Keratinocyte (primary cell): ENCODE results near the gene AK9. TPM values are rescaled to one million over a fixed set of nuclear protein-coding genes. Genes with fewer than 3 reads are reported as not detected.

ENCODE experiments used
- DNase-seq: peaks from one replicate; pipeline ENCODE4 v3.0.0-alpha.2; 2011; ENCODE audit warnings: low read depth, missing footprints, low spot score
- FAIRE-seq: peaks from 2 replicates; lab custom pipeline; 2011; peaks lifted over from hg19 to GRCh38; lab: Jason Lieb, UNC
- H2AFZ ChIP-seq: 2 replicates; pipeline ENCODE4 v1.6.0; 2012; ENCODE audit warnings: low read length, control low read depth, inconsistent platforms; ENCODE audit not compliant: control insufficient read depth
- H3K27ac ChIP-seq: 2 replicates; pipeline ENCODE4 v1.5.1; 2011; ENCODE audit warnings: low read length; ENCODE audit not compliant: control insufficient read depth, insufficient read depth
- H3K27me3 ChIP-seq: 3 replicates; pipeline ENCODE4 v1.6.0; 2011; ENCODE audit warnings: low read length; ENCODE audit not compliant: control insufficient read depth, insufficient read depth; ENCODE audit errors: extremely low read depth
- H3K36me3 ChIP-seq, 2 experiments: 2 replicates in 1 of 2; 3 replicates in 1 of 2; pipeline ENCODE4 v1.5.1; 2011; ENCODE audit warnings: low read length in 2 of 2, mild to moderate bottlenecking in 1 of 2; ENCODE audit not compliant: control insufficient read depth in 2 of 2, insufficient read depth in 2 of 2; ENCODE audit errors: extremely low read depth in 1 of 2
- H3K4me1 ChIP-seq: 3 replicates; pipeline ENCODE4 v1.5.1; 2011; ENCODE audit warnings: low read length; ENCODE audit not compliant: control insufficient read depth, insufficient read depth; ENCODE audit errors: extremely low read depth
- H3K4me2 ChIP-seq: 3 replicates; pipeline ENCODE4 v1.6.0; 2011; ENCODE audit warnings: low read depth, low read length; ENCODE audit not compliant: control insufficient read depth, insufficient read depth; ENCODE audit errors: extremely low read depth
- H3K4me3 ChIP-seq, 3 experiments: fragments of 200-600 bp in 1 of 3; sonication (generic) in 1 of 3; 2 replicates in 2 of 3; 3 replicates in 1 of 3; pipeline ENCODE4 v1.5.1; 2011 to 2016; ENCODE audit warnings: low read length in 3 of 3, mild to moderate bottlenecking in 3 of 3, control low read depth in 2 of 3, inconsistent platforms in 1 of 3, low read depth in 1 of 3, mixed read lengths in 1 of 3, mixed run types in 1 of 3, moderate library complexity in 1 of 3; ENCODE audit not compliant: control insufficient read depth in 2 of 3, insufficient read depth in 2 of 3; ENCODE audit errors: extremely low read depth in 1 of 3
- H3K79me2 ChIP-seq: 2 replicates; pipeline ENCODE4 v1.6.0; 2012; ENCODE audit warnings: low read length; ENCODE audit not compliant: control insufficient read depth, insufficient read depth
- H3K9ac ChIP-seq: 3 replicates; pipeline ENCODE4 v1.6.0; 2011; ENCODE audit warnings: low read length; ENCODE audit not compliant: control insufficient read depth, insufficient read depth; ENCODE audit errors: extremely low read depth
- H3K9me1 ChIP-seq: 3 replicates; pipeline ENCODE4 v1.6.0; 2011; ENCODE audit warnings: low read length; ENCODE audit not compliant: control insufficient read depth, insufficient read depth; ENCODE audit errors: extremely low read depth
- H3K9me3 ChIP-seq: 2 replicates; pipeline ENCODE4 v1.5.1; 2012; ENCODE audit warnings: low read depth, low read length; ENCODE audit not compliant: control insufficient read depth
- H4K20me1 ChIP-seq: 3 replicates; pipeline ENCODE4 v1.6.0; 2011; ENCODE audit warnings: low read length; ENCODE audit not compliant: control insufficient read depth, insufficient read depth; ENCODE audit errors: extremely low read depth
- EZH2 ChIP-seq: IDR thresholded peaks from one replicate; pipeline ENCODE4 v1.6.1; 2012; ENCODE audit warnings: inconsistent platforms, mild to moderate bottlenecking, low read length, moderate library complexity
- dilution Hi-C: fragments of 300-500 bp; cut with MboI; formaldehyde crosslinking; loops from one replicate; pipeline ENCODE4 v1.7.0; 2020; ENCODE audit warnings: low sequenced_read_pairs; ENCODE audit not compliant: extremely low pct_ligation_motif_present
- polyA plus RNA-seq, 5 experiments: library from polyadenylated mRNA; depleted of rRNA in 3 of 5; stranded (reverse) in 3 of 5; stranded (forward) in 1 of 5; unstranded in 1 of 5; fragments of >200 nt; gene quantifications; 1 replicate in 1 of 5; 2 replicates in 3 of 5; 3 replicates in 1 of 5; pipeline versions ENCODE4 v1.2.1 to v1.2.3, GENCODE V29; 2011 to 2012; ENCODE audit warnings: missing spikeins in 2 of 5, low read depth in 1 of 5, low replicate concordance in 1 of 5
- TF ChIP-seq, protein P1 (sequence below), 3 experiments: IDR thresholded peaks in 1 of 3; conservative IDR thresholded peaks in 1 of 3; optimal IDR thresholded peaks in 1 of 3; 2 replicates in 2 of 3; 3 replicates in 1 of 3; pipeline versions ENCODE3 to v1.5.1; 2011; ENCODE audit warnings: low read length in 3 of 3, mild to moderate bottlenecking in 3 of 3, moderate library complexity in 2 of 3, control low read depth in 1 of 3, inconsistent platforms in 1 of 3; ENCODE audit not compliant: insufficient read depth in 2 of 3; ENCODE audit errors: extremely low read depth in 1 of 3

Gene AK9
- polyA plus RNA-seq, 1 donor (not counting 4 experiments of a cell fraction or from before 2014, with no cell fraction given) = 1.8 TPM

DNA sequence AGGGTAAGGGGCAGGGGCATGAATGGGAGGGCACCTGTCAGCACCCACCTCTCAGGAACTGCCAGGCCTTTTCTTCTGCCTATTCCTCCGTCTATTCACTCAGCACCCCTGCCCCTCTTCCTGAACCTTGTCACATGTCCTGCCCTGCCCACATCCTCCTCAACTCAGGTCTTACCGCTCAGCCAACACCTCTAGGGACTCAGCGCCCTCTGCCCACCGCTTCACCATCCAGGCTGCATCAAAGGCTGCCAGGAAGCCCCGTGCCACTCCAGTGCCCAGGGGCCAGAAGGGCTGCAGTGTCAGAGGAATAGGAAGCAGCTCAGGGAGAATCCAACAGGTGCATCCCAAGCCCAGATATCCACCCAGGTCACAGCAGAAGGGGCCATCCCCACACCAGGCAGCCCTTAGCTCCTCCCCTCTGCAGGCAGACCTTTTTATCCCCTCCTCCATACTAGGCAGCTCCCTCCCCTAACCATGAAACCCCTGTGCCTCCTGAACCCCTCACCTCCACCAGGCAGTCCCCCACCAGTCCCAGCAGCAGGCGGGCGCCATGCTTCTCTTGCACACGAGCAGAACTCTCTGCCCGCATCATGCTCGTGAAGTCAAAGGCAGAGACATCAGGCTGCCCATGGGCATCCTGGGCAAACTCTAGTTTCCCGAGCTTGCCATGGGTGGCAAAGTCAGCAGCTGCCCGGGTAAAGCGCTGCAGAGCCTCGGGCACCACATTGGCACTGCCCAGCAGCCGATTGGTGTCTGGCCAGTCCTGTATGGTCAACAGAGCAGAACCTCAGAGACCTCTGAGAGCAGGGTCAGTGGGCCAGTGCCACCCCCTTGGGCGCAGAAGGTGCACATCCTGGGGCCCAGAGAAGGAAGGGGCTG lies 241.0 kb downstream of the AK9 start:
- Histone ChIP-seq H3K9me3 (no peaks in the 10 kb centered on the region), H3K4me1 (peaks cover 3% of the 10 kb centered on the region), H3K27me3 (no peaks in the 10 kb centered on the region), H3K4me2 (no peak overlapping the region), H3K36me3 (peaks cover 25 to 33% of the 10 kb centered on the region in 2 experiments), H3K79me2 (peaks cover 2% of the 10 kb centered on the region), H2AFZ (no peak overlapping the region), H3K27ac (no peak overlapping the region), H4K20me1 (no peaks in the 10 kb centered on the region), H3K4me3 (no peak overlapping the region), H3K9ac (no peak overlapping the region), H3K9me1 (no peaks in the 10 kb centered on the region)
- no peak for TF ChIP-seq EZH2
- TF ChIP-seq, protein P1, sequence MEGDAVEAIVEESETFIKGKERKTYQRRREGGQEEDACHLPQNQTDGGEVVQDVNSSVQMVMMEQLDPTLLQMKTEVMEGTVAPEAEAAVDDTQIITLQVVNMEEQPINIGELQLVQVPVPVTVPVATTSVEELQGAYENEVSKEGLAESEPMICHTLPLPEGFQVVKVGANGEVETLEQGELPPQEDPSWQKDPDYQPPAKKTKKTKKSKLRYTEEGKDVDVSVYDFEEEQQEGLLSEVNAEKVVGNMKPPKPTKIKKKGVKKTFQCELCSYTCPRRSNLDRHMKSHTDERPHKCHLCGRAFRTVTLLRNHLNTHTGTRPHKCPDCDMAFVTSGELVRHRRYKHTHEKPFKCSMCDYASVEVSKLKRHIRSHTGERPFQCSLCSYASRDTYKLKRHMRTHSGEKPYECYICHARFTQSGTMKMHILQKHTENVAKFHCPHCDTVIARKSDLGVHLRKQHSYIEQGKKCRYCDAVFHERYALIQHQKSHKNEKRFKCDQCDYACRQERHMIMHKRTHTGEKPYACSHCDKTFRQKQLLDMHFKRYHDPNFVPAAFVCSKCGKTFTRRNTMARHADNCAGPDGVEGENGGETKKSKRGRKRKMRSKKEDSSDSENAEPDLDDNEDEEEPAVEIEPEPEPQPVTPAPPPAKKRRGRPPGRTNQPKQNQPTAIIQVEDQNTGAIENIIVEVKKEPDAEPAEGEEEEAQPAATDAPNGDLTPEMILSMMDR (optimal IDR thresholded peaks at IDR 0.05 in 1 of 3, IDR thresholded peaks at IDR 0.05 in 1 of 3, conservative IDR thresholded peaks at IDR 0.05 in 1 of 3; ENCODE audit: extremely low read depth in 1 of 3, insufficient read depth in 2 of 3, low read length in 3 of 3) = no peak
- DNase-seq = no peak
- dilution Hi-C loops = no loop called here
- FAIRE-seq = no peak

DNA sequence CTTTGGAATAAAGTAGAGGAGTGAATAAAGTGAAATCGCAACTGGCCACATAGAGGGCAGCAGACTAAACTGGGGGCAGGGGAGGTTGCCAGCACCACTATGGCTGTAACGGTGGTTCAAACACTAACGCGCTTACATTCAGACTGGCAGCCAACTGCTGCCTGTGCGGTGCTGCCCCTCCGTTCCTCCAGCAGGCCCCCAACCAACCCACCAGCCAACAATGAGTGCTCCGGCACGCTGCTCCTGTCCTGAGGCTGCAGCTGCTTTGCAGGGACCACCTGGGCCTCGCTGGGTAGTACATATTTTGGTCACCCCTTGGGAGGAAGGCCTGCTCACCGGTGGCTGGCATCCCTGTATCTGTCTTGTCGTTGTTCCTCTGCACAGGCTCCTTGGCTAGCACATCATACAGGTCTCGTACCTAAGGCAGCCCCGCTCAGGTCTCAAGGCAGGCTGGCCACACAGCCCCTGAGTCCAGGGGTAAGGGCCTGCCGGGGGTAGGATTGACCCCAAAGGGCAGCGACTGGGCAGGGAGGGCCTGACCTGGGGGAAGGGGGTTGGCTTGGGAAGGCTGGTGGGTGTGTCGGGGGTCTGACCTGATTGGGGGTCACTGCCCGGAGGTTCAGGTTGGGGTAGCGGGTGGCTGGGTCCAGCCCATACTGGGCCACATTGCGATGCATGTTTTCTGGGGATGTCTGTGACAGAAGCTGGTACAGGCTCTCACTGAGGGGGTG lies 241.8 kb downstream of the AK9 start:
- Histone ChIP-seq H3K4me2 (no peak overlapping the region), H3K79me2 (no peaks in the 10 kb centered on the region), H3K9me3 (no peaks in the 10 kb centered on the region), H3K27ac (no peak overlapping the region), H3K4me1 (no peaks in the 10 kb centered on the region), H3K9me1 (no peaks in the 10 kb centered on the region), H2AFZ (no peak overlapping the region), H4K20me1 (no peaks in the 10 kb centered on the region), H3K4me3 (no peak overlapping the region), H3K36me3 (peaks cover 29 to 40% of the 10 kb centered on the region in 2 experiments), H3K27me3 (no peaks in the 10 kb centered on the region), H3K9ac (no peak overlapping the region)
- DNase-seq (no peak), FAIRE-seq (no peak)
- TF ChIP-seq, protein P1 (optimal IDR thresholded peaks at IDR 0.05 in 1 of 3, IDR thresholded peaks at IDR 0.05 in 1 of 3, conservative IDR thresholded peaks at IDR 0.05 in 1 of 3; ENCODE audit: extremely low read depth in 1 of 3, insufficient read depth in 2 of 3, low read length in 3 of 3) = peak in 1 of 3 experiments; percentile 9
- TF ChIP-seq EZH2 = no peak
- dilution Hi-C loops = no loop called here
